ENCODE data around the gene RFX5.
A peak's percentile ranks its signal among the peaks of the same experiment; 100 is the strongest.

The RFX5 gene

GRCh38 chr1:151342021-151342420 lies 5.0 kb downstream of the RFX5 start:
- Mint-ChIP-seq H3K27me3 (ENCODE audit: low read depth, poor library complexity) (no peaks in the 10 kb centered on the region), H3K9me3 (no peaks in the 10 kb centered on the region), H3K4me1 (peaks cover 55% of the 10 kb centered on the region), H3K36me3 (ENCODE audit: low read depth) (peaks cover 39% of the 10 kb centered on the region), H3K27ac (peak overlapping the region; percentile 94), H3K4me3 (no peak overlapping the region)
- DNase-seq: no peak
- TF ChIP-seq CTCF (IDR thresholded peaks at IDR 0.05): no peak

GRCh38 chr1:151340870-151341754 lies 5.9 kb downstream of the RFX5 start:
- Mint-ChIP-seq H3K36me3 (ENCODE audit: low read depth) (peaks cover 34% of the 10 kb centered on the region), H3K4me1 (peaks cover 46% of the 10 kb centered on the region), H3K27ac (peak overlapping the region; percentile 94), H3K27me3 (ENCODE audit: low read depth, poor library complexity) (peaks cover 5% of the 10 kb centered on the region), H3K4me3 (no peak overlapping the region), H3K9me3 (no peaks in the 10 kb centered on the region)
- DNase-seq: peak; percentile 51
- TF ChIP-seq CTCF (IDR thresholded peaks at IDR 0.05): peak; percentile 58

- no peaks in the 10 kb centered on the region for H3K9me3 Mint-ChIP-seq
- peaks cover 4% of the 10 kb centered on the region for H3K36me3 Mint-ChIP-seq (ENCODE audit: low read depth)
- H3K27me3 Mint-ChIP-seq (ENCODE audit: low read depth, poor library complexity): peaks cover 5% of the 10 kb centered on the region
- H3K4me3 Mint-ChIP-seq: no peak overlapping the region
- no peak for TF ChIP-seq CTCF (IDR thresholded peaks at IDR 0.05)
- H3K4me1 Mint-ChIP-seq: peaks cover 11% of the 10 kb centered on the region
- no peak for DNase-seq
- peak overlapping the region; percentile 72 for H3K27ac Mint-ChIP-seq
These were observed 10.5 kb downstream of the RFX5 start for GRCh38 chr1:151336556-151336955.

DNA sequence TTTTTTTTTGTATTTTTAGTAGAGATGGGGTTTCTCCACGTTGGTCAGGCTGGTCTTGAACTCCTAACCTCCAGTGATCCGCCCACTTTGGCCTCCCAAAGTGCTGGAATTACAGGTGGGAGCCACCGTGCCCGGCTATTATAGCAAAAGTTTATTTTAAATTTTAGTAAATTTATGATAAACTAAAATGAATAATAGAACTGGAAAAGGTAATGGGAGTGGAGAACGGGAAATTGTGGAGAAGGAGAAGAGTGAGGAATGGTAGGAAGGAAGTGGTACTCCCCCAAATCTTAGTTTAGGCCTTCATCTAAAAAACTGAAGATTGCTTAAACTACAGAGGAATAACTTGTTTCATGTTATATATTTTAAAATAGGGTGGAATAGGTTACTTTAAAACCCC lies 12.2 kb downstream of the RFX5 start:
- H3K9me3 Mint-ChIP-seq: no peaks in the 10 kb centered on the region
- no peak for DNase-seq
- H3K4me3 Mint-ChIP-seq: no peak overlapping the region
- H3K4me1 Mint-ChIP-seq: peaks cover 2% of the 10 kb centered on the region
- H3K27ac Mint-ChIP-seq: no peak overlapping the region
- peaks cover 2% of the 10 kb centered on the region for H3K36me3 Mint-ChIP-seq (ENCODE audit: low read depth)
- TF ChIP-seq CTCF (IDR thresholded peaks at IDR 0.05): no peak
- H3K27me3 Mint-ChIP-seq (ENCODE audit: low read depth, poor library complexity): peaks cover 9% of the 10 kb centered on the region

DNA sequence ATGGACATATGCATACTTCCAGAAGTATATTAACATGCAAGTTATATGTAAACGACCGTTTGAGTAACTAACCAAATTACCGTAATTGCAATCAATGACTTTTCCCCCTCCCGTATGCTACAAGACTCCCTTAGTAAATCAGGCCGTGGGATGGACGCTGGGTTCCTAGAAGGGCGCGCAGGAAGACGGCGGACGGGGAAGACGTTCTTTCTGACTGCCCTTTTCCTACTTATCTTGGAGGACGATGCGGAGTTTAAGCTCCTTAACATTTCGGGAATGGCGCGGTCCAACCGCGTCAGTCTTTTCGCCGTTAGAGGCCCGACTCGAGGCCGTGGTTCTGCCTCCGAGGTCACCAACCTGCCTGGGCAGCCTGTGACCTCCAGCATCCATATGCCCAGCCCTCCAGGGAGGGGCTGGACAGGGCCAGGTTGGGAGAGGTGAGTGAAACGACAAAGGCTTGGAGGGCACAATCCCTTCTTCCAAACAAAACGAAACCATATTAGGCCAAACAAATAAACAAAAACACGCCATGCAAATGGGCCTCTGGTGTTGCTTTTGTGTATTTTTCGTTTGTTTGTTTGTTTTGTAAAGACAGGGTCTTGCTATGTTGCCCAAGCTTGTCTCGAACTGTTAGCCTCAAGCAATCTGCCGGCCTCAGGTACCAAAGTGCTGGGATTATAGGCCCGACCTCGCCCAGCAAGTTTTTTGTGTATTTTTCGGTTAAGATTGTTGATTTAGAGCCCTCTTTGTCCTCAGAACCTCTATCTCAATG lies 19.0 kb downstream of the RFX5 start:
- DNase-seq: peak; percentile 39
- peaks cover 4% of the 10 kb centered on the region for H3K27me3 Mint-ChIP-seq (ENCODE audit: low read depth, poor library complexity)

More for the DNA sequence above, 19.0 kb downstream of the RFX5 start:
- Mint-ChIP-seq H3K4me3 (peak overlapping the region; percentile 96), H3K4me1 (peaks cover 27% of the 10 kb centered on the region), H3K27ac (peak overlapping the region; percentile 100), H3K9me3 (no peaks in the 10 kb centered on the region), H3K36me3 (ENCODE audit: low read depth) (peaks cover 14% of the 10 kb centered on the region)
- no peak for TF ChIP-seq CTCF (IDR thresholded peaks at IDR 0.05)

Data from nephron progenitor cell (in vitro differentiated cells).